ENCODE data around the gene MANF.

GRCh38 chr3:51401735-51402134 lies 16.6 kb downstream of the MANF start:
- TF ChIP-seq CTCF (IDR thresholded peaks at IDR 0.05) (no peak), POLR2A (IDR thresholded peaks at IDR 0.05) (no peak), EP300 (IDR thresholded peaks at IDR 0.05) (no peak)

All from gastroesophageal sphincter (tissue), 3 donors.